Measurements from ENCODE around the gene AKR1A1. TPM values are rescaled to one million over a fixed set of nuclear protein-coding genes. Genes with fewer than 3 reads are reported as not detected.

The AKR1A1 gene
- total RNA-seq, 1 donor from 2014 or later, result 45.4 TPM

- H3K9me3 ChIP-seq (replicated peaks), result no peaks in the 10 kb centered on the region
- peaks cover 10% of the 10 kb centered on the region for H3K36me3 ChIP-seq
- intact Hi-C loops (cut with micrococcal nuclease), result no loop called here
- no peak overlapping the region for H3K4me3 ChIP-seq
- peaks cover 34% of the 10 kb centered on the region for H3K4me1 ChIP-seq
- H3K27me3 ChIP-seq (ENCODE audit: low read depth), result no peaks in the 10 kb centered on the region
- H3K27ac ChIP-seq (replicated peaks), result no peak overlapping the region
- DNase-seq, result no peak
- TF ChIP-seq CTCF (IDR thresholded peaks at IDR 0.05; ENCODE audit: borderline replicate concordance), result no peak
These were observed 3.6 kb downstream of the AKR1A1 start for GRCh38 chr1:45554198-45554597.

GRCh38 chr1:45557422-45557944 lies 6.9 kb downstream of the AKR1A1 start:
- Histone ChIP-seq H3K27ac (replicated peaks) (no peak overlapping the region), H3K27me3 (ENCODE audit: low read depth) (no peaks in the 10 kb centered on the region), H3K9me3 (replicated peaks) (no peaks in the 10 kb centered on the region), H3K36me3 (peaks cover 27% of the 10 kb centered on the region), H3K4me1 (peaks cover 8% of the 10 kb centered on the region), H3K4me3 (no peak overlapping the region)
- no peak for TF ChIP-seq CTCF (IDR thresholded peaks at IDR 0.05; ENCODE audit: borderline replicate concordance)
- no peak for DNase-seq
- intact Hi-C loops (cut with micrococcal nuclease), result no loop called here

GRCh38 chr1:45563843-45564242 lies 13.2 kb downstream of the AKR1A1 start:
- Histone ChIP-seq H3K4me1 (peaks cover 13% of the 10 kb centered on the region), H3K36me3 (peaks cover 49% of the 10 kb centered on the region), H3K9me3 (replicated peaks) (no peaks in the 10 kb centered on the region), H3K27me3 (ENCODE audit: low read depth) (no peaks in the 10 kb centered on the region), H3K27ac (replicated peaks) (no peak overlapping the region), H3K4me3 (no peak overlapping the region)
- TF ChIP-seq CTCF (IDR thresholded peaks at IDR 0.05; ENCODE audit: borderline replicate concordance), result no peak
- intact Hi-C loops (cut with micrococcal nuclease), result no loop called here
- DNase-seq, result no peak

GRCh38 chr1:45566722-45567121 lies 16.1 kb downstream of the AKR1A1 start:
- no peak overlapping the region for H3K4me3 ChIP-seq
- intact Hi-C loops (cut with micrococcal nuclease), result loop anchor here (5.0 kb wide), 1 partner anchor 59 kb away; no protein-coding TSS in a partner anchor
- H3K9me3 ChIP-seq (replicated peaks), result no peaks in the 10 kb centered on the region
- H3K27ac ChIP-seq (replicated peaks), result peak overlapping the region; percentile 43
- TF ChIP-seq CTCF (IDR thresholded peaks at IDR 0.05; ENCODE audit: borderline replicate concordance), result no peak
- H3K36me3 ChIP-seq, result peaks cover 47% of the 10 kb centered on the region
- H3K27me3 ChIP-seq (ENCODE audit: low read depth), result no peaks in the 10 kb centered on the region
- peaks cover 13% of the 10 kb centered on the region for H3K4me1 ChIP-seq
- peak; percentile 61 for DNase-seq

GRCh38 chr1:45567911-45568310 lies 17.3 kb downstream of the AKR1A1 start:
- Histone ChIP-seq H3K9me3 (replicated peaks) (no peaks in the 10 kb centered on the region), H3K27ac (replicated peaks) (no peak overlapping the region), H3K36me3 (peaks cover 37% of the 10 kb centered on the region), H3K4me1 (peaks cover 13% of the 10 kb centered on the region), H3K4me3 (no peak overlapping the region), H3K27me3 (ENCODE audit: low read depth) (no peaks in the 10 kb centered on the region)
- intact Hi-C loops (cut with micrococcal nuclease), result loop anchor here (5.0 kb wide), 1 partner anchor 61 kb away; no protein-coding TSS in a partner anchor
- no peak for TF ChIP-seq CTCF (IDR thresholded peaks at IDR 0.05; ENCODE audit: borderline replicate concordance)
- no peak for DNase-seq
